IMR-90 (cell line): ENCODE measurements around the gene ATP6V1F.

Experiments
- CHD1 ChIP-seq: IDR thresholded peaks from 2 replicates; pipeline ENCODE4 v1.6.1; 2012; ENCODE audit warnings: low read depth, low read length, improper control_type of control experiment
- MXI1 ChIP-seq: IDR thresholded peaks from 2 replicates; pipeline ENCODE4 v1.6.1; 2012; ENCODE audit warnings: low read depth, mild to moderate bottlenecking, low read length, moderate library complexity, borderline replicate concordance
- POLR2A ChIP-seq: IDR thresholded peaks from 2 replicates; pipeline ENCODE4 v1.6.1; 2012; ENCODE audit warnings: mild to moderate bottlenecking, low read depth, low read length
- RAD21 ChIP-seq: IDR thresholded peaks from 2 replicates; pipeline ENCODE4 v1.6.1; 2012; ENCODE audit warnings: low read length, improper control_type of control experiment
- USF2 ChIP-seq: fragments of 150-350 bp; IDR thresholded peaks from 2 replicates; pipeline ENCODE4 v1.6.1; 2017; ENCODE audit warnings: mild to moderate bottlenecking, antibody characterized with exemption, low read length, low read depth
- TF ChIP-seq, protein P1 (sequence below): conservative IDR thresholded peaks from 2 replicates; pipeline ENCODE4 v1.5.1; 2012; ENCODE audit warnings: mild to moderate bottlenecking, low read depth, low read length, improper control_type of control experiment

GRCh38 chr7:128827971-128828711 lies 34.5 kb upstream of the ATP6V1F start:
- TF ChIP-seq, protein P1, sequence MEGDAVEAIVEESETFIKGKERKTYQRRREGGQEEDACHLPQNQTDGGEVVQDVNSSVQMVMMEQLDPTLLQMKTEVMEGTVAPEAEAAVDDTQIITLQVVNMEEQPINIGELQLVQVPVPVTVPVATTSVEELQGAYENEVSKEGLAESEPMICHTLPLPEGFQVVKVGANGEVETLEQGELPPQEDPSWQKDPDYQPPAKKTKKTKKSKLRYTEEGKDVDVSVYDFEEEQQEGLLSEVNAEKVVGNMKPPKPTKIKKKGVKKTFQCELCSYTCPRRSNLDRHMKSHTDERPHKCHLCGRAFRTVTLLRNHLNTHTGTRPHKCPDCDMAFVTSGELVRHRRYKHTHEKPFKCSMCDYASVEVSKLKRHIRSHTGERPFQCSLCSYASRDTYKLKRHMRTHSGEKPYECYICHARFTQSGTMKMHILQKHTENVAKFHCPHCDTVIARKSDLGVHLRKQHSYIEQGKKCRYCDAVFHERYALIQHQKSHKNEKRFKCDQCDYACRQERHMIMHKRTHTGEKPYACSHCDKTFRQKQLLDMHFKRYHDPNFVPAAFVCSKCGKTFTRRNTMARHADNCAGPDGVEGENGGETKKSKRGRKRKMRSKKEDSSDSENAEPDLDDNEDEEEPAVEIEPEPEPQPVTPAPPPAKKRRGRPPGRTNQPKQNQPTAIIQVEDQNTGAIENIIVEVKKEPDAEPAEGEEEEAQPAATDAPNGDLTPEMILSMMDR, result no peak
- TF ChIP-seq RAD21, result peak; percentile 1; the same call in 1 of the 2 replicates
- TF ChIP-seq MXI1, result no peak
- peak; percentile 59; the same call in 1 of the 2 replicates for TF ChIP-seq POLR2A
- TF ChIP-seq USF2, result no peak
- TF ChIP-seq CHD1, result no peak
